GM18867 (cell line): ENCODE measurements around the gene ZFAND2B.
"Not testable (repeated sequence)": the region's sequence is repeated elsewhere in the genome, so short reads cannot be mapped to it uniquely, and the experiment has no call there.

Source experiments
- ATAC-seq: cut with Tn5 transposase; IDR thresholded peaks from one replicate; pipeline ENCODE4 v1.9.1; 2021; ENCODE audit warnings: mild to moderate bottlenecking, moderate library complexity; ENCODE audit not compliant: unreplicated experiment

ZFAND2B gene

GRCh38 chr2:219175928-219176817 is 30.4 kb upstream of the ZFAND2B start:
- peak; percentile 27 for ATAC-seq

- peak; percentile 73 for ATAC-seq
Observed at GRCh38 chr2:219176818-219177551, 29.6 kb upstream of the ZFAND2B start, which contains the start of gene CNPPD1. TSS of gene CNPPD1 (minus strand) at chr2:219176925. CDS start at chr2:219176828, 97 bp downstream.

- ATAC-seq: peak; percentile 41
Observed at GRCh38 chr2:219177552-219178376, 28.8 kb upstream of the ZFAND2B start, which contains the start of gene RETREG2. TSS of gene RETREG2 (plus strand) at chr2:219178275. CDS start at chr2:219178353, 78 bp downstream.

DNA sequence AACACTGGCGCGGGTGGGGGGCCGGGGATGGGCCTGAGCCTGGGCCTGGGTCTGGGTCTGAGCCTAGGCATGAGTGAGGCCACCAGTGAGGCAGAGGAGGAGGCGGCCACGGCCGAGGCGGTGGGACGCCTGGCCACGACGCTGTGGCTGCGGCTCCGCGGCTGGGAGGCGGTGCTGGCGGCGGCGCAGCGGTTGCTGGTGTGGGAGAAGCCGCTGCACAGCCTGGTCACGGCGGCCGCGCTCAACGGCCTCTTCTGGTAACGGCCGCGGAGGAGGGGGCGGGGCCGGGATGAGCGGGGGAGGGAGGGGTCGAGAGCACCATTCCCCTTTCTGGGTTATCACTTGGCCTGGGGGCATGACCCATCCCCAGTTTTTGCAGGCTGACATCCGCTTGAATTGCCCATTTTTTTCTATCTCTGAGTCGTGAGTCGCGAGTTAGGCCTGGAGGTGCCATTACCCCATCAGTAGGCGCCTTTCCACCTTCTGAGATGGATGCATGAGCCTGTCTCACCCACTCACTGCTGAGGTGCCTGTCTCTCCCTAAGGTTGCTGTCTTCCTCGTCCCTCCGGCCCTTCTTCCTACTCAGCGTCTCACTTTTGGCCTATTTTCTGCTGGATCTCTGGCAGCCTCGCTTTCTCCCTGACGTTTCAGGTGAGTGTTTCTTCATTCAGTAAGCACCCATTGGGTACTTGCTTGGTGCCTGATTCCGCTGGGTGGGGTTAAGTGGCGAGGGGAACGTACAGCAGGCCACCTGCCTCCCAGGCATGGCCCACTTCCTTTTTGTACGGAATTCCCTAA is 28.0 kb upstream of the ZFAND2B start:
- peak; percentile 27 for ATAC-seq

- no peak for ATAC-seq
Observed at GRCh38 chr2:219179601-219180465, 26.7 kb upstream of the ZFAND2B start.

GRCh38 chr2:219180961-219181360 is 25.6 kb upstream of the ZFAND2B start:
- ATAC-seq: no peak

DNA sequence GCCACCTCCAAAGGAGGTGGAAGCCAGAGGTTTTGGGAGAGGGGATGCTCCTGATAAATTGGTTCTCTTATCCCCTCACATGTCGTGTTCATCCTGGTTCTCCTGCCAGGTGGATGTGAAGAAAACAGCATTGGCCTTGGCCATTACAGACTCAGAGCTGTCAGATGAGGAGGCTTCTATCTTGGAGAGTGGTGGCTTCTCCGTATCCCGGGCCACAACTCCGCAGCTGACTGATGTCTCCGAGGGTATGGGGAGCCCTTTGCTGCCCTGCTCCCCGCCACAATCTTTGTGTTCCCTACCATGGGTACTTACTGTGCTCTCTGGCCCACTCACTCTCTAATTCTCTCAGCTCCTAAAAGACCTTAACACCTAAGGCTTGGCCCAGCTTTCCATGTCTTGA is 25.1 kb upstream of the ZFAND2B start:
- ATAC-seq: no peak

DNA sequence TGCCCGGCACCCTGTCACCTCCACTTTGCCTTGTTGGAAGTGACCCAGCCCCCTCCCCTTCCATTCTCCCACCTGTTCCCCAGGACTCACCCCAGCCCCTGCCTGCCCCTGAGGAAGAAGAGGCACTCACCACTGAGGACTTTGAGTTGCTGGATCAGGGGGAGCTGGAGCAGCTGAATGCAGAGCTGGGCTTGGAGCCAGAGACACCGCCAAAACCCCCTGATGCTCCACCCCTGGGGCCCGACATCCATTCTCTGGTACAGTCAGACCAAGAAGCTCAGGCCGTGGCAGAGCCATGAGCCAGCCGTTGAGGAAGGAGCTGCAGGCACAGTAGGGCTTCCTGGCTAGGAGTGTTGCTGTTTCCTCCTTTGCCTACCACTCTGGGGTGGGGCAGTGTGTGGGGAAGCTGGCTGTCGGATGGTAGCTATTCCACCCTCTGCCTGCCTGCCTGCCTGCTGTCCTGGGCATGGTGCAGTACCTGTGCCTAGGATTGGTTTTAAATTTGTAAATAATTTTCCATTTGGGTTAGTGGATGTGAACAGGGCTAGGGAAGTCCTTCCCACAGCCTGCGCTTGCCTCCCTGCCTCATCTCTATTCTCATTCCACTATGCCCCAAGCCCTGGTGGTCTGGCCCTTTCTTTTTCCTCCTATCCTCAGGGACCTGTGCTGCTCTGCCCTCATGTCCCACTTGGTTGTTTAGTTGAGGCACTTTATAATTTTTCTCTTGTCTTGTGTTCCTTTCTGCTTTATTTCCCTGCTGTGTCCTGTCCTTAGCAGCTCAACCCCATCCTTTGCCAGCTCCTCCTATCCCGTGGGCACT is 24.0 kb upstream of the ZFAND2B start:
- no peak for ATAC-seq

GRCh38 chr2:219183151-219183772 is 23.3 kb upstream of the ZFAND2B start:
- no peak for ATAC-seq

- no peak for ATAC-seq
Observed at GRCh38 chr2:219184121-219184520, 22.5 kb upstream of the ZFAND2B start.

DNA sequence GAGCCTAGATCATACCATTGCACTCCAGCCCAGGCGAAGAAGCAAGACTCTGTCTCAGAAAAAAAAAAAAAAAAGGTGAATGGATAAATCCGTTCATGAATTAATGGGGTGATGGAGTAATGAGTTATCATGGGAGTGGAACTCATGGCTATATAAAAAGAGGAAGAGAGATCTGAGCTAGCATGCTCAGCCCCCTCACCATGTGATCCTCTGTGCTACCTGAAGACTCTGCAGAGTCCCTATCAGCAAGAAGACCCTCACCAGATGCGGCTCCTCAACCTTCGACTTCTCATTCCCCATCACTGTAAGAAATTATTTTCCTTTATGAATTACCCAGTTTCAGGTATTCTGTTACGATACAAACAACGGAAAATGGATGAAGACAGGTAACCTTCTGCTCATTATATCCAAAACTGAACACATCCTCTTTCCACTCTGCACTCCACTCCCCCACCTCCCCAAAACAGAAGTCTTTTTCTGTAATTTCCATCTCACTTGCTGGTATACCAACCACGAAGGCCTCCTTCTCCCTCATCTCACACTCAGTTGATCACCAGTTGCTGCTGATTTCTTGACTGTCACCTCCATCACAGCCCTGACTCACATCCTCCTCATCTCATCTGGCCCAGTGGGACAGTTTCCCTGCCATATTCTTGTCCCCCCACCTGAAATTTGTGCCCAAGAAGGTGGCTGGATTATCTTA is 19.7 kb upstream of the ZFAND2B start:
- ATAC-seq: no peak

GRCh38 chr2:219197388-219197787 is 9.2 kb upstream of the ZFAND2B start:
- no peak for ATAC-seq

- ATAC-seq: no peak
Observed at GRCh38 chr2:219198974-219199373, 7.6 kb upstream of the ZFAND2B start.

DNA sequence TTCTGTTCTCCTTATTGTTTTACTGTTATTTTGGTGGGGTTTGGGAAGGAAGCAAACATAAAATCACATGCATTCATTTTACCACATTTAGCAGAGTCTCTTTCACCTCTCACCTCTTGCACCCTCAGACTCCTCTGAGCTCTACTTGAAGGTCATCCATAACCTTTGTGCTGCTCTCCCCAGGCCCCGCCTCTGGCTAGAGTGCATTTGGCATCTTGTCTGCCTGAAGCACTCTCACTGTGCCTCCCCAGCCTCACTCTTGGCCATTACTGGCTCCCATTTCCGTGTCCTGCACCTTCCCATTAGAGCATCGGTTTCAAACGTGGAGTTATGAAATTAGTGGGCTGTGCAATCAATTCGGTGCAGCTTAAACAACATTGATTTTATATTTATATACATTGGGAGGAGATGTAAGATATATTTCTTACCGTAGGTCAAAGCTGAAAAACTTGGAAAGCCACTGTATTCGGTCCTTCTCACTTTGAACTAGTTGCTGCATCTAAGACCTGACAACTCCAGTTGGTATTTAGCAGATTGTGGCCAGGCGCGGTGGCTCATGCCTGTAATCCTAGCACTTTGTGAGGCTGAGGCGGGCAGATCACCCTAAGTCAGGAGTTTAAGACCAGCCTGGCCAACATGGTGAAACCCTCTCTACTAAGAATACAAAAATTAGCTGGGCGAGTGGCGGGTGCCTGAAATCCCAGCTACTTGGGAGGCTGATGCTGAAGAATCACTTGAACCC is 6.9 kb upstream of the ZFAND2B start:
- ATAC-seq: no peak

- ATAC-seq: not testable (repeated sequence)
Observed at GRCh38 chr2:219200502-219201326, 5.9 kb upstream of the ZFAND2B start.

DNA sequence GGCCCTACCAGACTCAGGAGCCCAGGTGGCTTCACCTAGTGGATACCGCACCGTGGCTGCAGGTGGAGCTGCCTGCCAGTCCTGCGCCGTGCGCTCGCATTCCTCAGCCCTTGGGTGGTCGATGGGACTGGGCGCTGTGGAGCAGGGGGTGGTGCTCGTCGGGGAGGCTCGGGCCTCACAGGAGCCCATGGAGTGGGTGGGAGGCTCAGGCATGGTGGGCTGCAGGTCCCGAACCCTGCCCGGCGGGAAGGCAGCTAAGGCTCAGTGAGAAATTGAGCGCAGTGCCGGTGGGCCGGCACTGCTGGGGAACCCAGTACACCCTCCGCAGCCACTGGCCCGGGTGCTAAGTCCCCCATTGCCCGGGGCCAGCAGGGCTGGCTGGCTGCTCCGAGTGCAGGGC is 5.3 kb upstream of the ZFAND2B start:
- not testable (repeated sequence) for ATAC-seq
